Activated CD4-positive, alpha-beta memory T cell treated with anti-CD3 and anti-CD28 coated beads, Interleukin-2, amount 10 ng/mL, durations not matched to agents 7 days and 5 days (primary cell): ENCODE results near the gene CIART. TPM values are rescaled to one million over a fixed set of nuclear protein-coding genes. Genes with fewer than 3 reads are reported as not detected.
"Not testable (repeated sequence)": the region's sequence is repeated elsewhere in the genome, so short reads cannot be mapped to it uniquely, and the experiment has no call there.

Experiments used
- CTCF ChIA-PET: fragments of 350-600 bp; sonication (Branson Sonifier 250); formaldehyde crosslinking; loops from one replicate; lab custom pipeline; 2021; ENCODE audit warnings: antibody characterized with exemption, inconsistent platforms; lab: Charles Lee
- POLR2A ChIA-PET: fragments of 350-600 bp; sonication (Branson Sonifier 250); formaldehyde crosslinking; loops from one replicate; lab custom pipeline; 2021; ENCODE audit warnings: antibody characterized with exemption; lab: Charles Lee
- DNase-seq: peaks from one replicate; pipeline ENCODE4 v3.0.0-alpha.2; 2020
- H3K27ac Mint-ChIP-seq: one replicate; pipeline ENCODE4 v1.8.0; 2021; ENCODE audit warnings: mild to moderate bottlenecking, mixed read lengths
- H3K27me3 Mint-ChIP-seq: one replicate; pipeline ENCODE4 v1.8.0; 2021; ENCODE audit warnings: mixed read lengths
- H3K36me3 Mint-ChIP-seq: one replicate; pipeline ENCODE4 v1.8.0; 2021; ENCODE audit warnings: low read depth, mixed read lengths
- H3K4me1 Mint-ChIP-seq: one replicate; pipeline ENCODE4 v1.8.0; 2021; ENCODE audit warnings: mixed read lengths
- H3K4me3 Mint-ChIP-seq: one replicate; pipeline ENCODE4 v1.8.0; 2021; ENCODE audit warnings: mild to moderate bottlenecking, mixed read lengths
- H3K9me3 Mint-ChIP-seq: one replicate; pipeline ENCODE4 v1.8.0; 2021; ENCODE audit warnings: mixed read lengths
- total RNA-seq, 2 experiments: library from RNA; stranded (reverse); gene quantifications; one replicate each; pipeline ENCODE4 v1.2.3, GENCODE V29; 2021

Gene CIART
- total RNA-seq, 2 experiments from 2014 or later, result 1.5 to 1.7 TPM

DNA sequence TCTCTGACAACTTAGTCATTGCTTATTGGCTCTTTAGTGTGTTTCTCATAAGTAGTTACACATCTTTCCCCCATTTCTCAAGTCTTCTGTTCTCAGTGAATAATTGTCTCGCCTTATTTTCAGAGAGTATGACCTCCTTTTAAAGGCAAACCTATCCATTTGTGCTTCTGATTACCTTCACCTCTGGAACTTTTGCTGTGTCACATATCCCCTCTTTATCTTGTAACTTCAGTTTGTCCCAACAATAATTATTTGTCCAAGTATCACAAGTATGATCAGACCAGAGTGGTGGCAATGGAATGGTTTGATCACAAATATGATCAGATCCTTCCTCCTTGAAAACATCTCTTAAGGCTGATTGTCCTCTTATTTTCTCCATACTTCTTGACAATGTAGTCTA is 6.0 kb downstream of the CIART start:
- H3K4me1 Mint-ChIP-seq, result peaks cover 7% of the 10 kb centered on the region
- DNase-seq, result no peak
- ChIA-PET CTCF (interaction anchor here (0.6 kb wide), 1 partner anchor 32 kb away, joined by 4 read pairs; no protein-coding TSS in a partner anchor), POLR2A (no interaction called here)
- no peaks in the 10 kb centered on the region for H3K36me3 Mint-ChIP-seq
- no peak overlapping the region for H3K4me3 Mint-ChIP-seq
- H3K9me3 Mint-ChIP-seq, result no peaks in the 10 kb centered on the region
- H3K27me3 Mint-ChIP-seq, result no peaks in the 10 kb centered on the region
- H3K27ac Mint-ChIP-seq, result no peak overlapping the region

DNA sequence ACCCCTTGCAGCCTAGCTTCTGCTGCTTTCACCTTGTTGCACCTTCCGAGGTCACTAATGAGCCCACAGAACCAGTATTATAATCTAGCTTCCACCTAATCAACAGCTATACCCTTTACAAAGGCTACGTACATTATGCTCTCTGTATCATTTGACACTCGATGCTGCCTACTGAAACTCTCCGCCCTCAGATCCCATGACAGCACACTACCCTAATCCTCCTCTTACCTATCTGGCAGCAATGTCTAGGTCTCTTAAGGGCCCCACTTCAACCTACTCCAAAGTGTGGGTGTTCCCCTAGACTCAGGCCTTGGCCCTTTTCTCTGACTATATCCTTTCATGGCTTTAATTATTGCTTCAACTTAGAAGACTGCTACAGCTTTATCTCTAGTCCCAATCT is 6.5 kb downstream of the CIART start:
- no peak for DNase-seq
- POLR2A ChIA-PET, result no interaction called here
- CTCF ChIA-PET, result no interaction called here
- H3K27me3 Mint-ChIP-seq, result no peaks in the 10 kb centered on the region
- peaks cover 10% of the 10 kb centered on the region for H3K4me1 Mint-ChIP-seq
- H3K9me3 Mint-ChIP-seq, result no peaks in the 10 kb centered on the region
- H3K36me3 Mint-ChIP-seq, result no peaks in the 10 kb centered on the region
- no peak overlapping the region for H3K4me3 Mint-ChIP-seq
- no peak overlapping the region for H3K27ac Mint-ChIP-seq

DNA sequence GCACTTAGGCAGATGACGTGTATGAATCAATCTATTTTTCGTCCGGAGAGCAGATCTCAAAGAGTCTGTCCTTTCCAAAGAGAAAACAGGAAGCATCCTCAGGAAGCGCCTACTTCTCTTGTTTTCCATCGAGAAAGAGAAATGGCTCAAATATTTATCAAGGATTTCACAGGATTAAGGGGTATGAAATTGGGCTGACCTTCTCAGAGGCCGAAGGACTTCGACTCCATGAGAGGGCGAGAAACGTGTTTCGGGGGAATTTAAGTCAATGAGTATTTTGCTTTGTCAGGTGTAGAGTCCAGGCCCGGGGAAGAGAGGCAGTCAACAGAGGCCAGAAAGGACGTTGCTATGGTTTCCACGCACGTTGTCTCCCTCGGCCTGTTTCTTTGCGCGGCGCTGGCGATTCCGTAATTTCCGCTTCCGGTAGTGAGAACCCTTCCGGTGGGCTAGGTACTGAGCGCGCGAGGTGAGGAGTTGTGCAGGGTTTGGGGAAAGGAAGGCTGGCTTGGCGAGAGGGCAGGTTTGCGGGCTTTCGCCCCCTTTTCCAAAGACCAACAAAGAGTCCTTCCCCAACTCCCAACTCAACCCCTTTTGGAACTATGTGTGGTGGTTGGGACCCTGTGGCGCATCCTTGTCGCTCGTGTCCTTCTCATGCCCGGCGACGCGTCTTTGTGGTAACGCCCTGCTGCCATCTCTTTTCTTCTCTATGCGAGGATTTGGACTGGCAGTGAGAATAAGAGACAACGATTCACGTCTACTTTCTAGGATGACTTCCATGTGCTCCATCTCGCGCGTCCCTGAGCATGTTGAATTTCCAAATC is 11.3 kb downstream of the CIART start, which contains the start of gene MRPS21:
Gene MRPS21, plus strand, starts transcription at position 429 of the 821 bp plus-strand sequence. CDS start 506 bp downstream, outside the sequence.
- Mint-ChIP-seq H3K36me3 (peaks cover 28% of the 10 kb centered on the region), H3K27me3 (no peaks in the 10 kb centered on the region), H3K4me1 (peaks cover 35% of the 10 kb centered on the region), H3K4me3 (peak within 1 kb of the TSS; percentile 88), H3K27ac (peak within 1 kb of the TSS; percentile 79), H3K9me3 (no peaks in the 10 kb centered on the region)
- peak; percentile 90 for DNase-seq
- CTCF ChIA-PET, result no interaction called here
- POLR2A ChIA-PET, result no interaction called here

DNA sequence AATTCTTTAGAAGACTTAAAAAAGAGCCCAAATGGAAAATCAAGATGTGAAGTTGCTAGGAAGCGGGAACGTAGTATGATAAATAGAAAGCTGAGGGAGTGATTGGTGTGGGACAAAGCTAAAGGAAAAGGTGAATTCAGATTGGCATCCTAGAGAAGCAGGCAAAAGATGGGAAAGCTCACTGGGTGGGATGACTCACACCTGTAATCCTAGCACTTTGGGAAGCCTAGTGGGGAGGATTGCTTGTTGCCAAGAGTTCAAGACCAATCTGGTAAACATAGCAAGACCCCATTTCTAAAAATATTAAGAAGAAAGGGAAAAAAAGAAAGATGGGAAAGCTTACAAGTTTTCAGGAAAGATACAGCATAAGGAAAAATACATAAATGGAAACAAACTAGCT is 13.1 kb downstream of the CIART start:
- peaks cover 35% of the 10 kb centered on the region for H3K4me1 Mint-ChIP-seq
- POLR2A ChIA-PET, result interaction anchor here (1.9 kb wide), 1 partner anchor 26 kb away, joined by 5 read pairs; the partner anchor contains the start of gene APH1A
- H3K9me3 Mint-ChIP-seq, result no peaks in the 10 kb centered on the region
- peak overlapping the region; percentile 4 for H3K27ac Mint-ChIP-seq
- no peak for DNase-seq
- CTCF ChIA-PET, result interaction anchor here (0.7 to 1.0 kb wide), 2 partner anchors 60 to 265 kb away, joined by 3 to 4 read pairs; partner anchors contain the start of gene ANP32E
- H3K27me3 Mint-ChIP-seq, result no peaks in the 10 kb centered on the region
- no peak overlapping the region for H3K4me3 Mint-ChIP-seq
- H3K36me3 Mint-ChIP-seq, result peaks cover 38% of the 10 kb centered on the region

DNA sequence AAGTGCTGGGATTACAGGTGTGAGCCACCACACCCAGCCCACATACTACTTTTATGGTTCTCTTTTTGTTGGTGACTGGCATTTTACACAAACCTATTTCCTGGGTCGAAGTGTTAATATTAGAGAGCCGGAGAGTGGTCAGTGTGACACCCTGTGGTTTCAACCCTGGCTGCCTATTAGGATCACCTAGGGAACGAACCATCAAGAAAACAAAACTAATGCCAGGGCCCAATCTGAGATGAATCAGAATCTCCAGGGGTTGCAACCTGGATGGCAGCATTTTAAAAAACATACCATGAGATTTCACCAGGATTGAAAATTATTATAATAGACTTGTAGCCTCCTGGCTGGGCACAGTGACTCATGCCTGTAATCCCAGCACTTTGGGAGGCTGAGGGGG is 17.4 kb downstream of the CIART start:
- Mint-ChIP-seq H3K4me3 (no peak overlapping the region), H3K27me3 (no peaks in the 10 kb centered on the region), H3K36me3 (peaks cover 53% of the 10 kb centered on the region), H3K27ac (no peak overlapping the region), H3K9me3 (no peaks in the 10 kb centered on the region), H3K4me1 (peaks cover 23% of the 10 kb centered on the region)
- CTCF ChIA-PET, result interaction anchor here (0.6 kb wide), 1 partner anchor 722 kb away, joined by 4 read pairs; no protein-coding TSS in a partner anchor
- POLR2A ChIA-PET, result interaction anchor here (0.8 kb wide), 1 partner anchor 12 kb away, joined by 3 read pairs; no protein-coding TSS in a partner anchor
- no peak for DNase-seq

DNA sequence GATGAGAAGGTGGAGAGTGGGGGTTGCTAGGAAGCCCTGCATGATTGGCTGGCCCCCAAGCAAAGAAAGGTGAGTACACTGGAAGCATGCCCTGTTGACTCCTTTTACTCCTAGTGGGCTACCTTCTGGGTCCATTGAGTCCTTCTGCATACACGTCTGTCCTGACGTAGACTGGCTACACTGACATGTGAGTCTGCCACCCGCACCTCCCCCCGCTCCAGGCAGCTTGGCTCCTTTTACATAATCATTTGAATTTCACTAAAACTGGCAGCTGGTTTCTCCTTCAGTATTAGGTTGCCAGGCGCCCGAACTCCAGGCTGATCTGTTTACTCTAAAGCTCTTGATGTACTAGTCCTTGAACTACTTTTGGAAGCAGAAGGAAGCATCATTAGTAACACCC is 20.0 kb downstream of the CIART start:
- CTCF ChIA-PET, result interaction anchor here (0.9 kb wide), 1 partner anchor 46 kb away, joined by 3 read pairs; no protein-coding TSS in a partner anchor
- DNase-seq, result no peak
- H3K9me3 Mint-ChIP-seq, result no peaks in the 10 kb centered on the region
- H3K4me1 Mint-ChIP-seq, result peaks cover 8% of the 10 kb centered on the region
- H3K4me3 Mint-ChIP-seq, result no peak overlapping the region
- peaks cover 50% of the 10 kb centered on the region for H3K36me3 Mint-ChIP-seq
- POLR2A ChIA-PET, result interaction anchor here (1.0 kb wide), 1 partner anchor 15 kb away, joined by 3 read pairs; no protein-coding TSS in a partner anchor
- H3K27ac Mint-ChIP-seq, result no peak overlapping the region
- H3K27me3 Mint-ChIP-seq, result no peaks in the 10 kb centered on the region

DNA sequence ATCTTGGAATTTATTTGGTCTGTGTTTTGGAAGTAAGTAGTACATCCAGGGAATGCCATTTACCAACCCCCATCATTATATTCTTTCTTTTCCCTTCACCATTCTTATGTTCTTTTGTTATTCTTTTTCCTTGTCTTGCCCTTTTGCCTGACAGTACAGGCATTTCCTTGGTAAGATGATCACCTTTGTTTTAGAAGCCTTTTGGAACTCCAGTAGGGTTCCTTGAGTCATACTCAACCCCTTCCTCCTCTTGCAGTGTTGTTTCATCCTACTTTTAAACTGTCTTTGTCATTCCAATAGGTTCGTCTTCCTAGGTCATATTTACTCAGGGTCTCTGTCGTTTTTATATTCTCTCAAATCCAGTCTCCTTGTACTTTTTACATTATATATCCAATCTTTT is 20.5 kb downstream of the CIART start:
- peaks cover 5% of the 10 kb centered on the region for H3K4me1 Mint-ChIP-seq
- H3K27me3 Mint-ChIP-seq, result no peaks in the 10 kb centered on the region
- H3K27ac Mint-ChIP-seq, result no peak overlapping the region
- ChIA-PET CTCF (interaction anchor here (0.9 kb wide), 1 partner anchor 47 kb away, joined by 3 read pairs; no protein-coding TSS in a partner anchor), POLR2A (no interaction called here)
- no peaks in the 10 kb centered on the region for H3K9me3 Mint-ChIP-seq
- H3K36me3 Mint-ChIP-seq, result peaks cover 47% of the 10 kb centered on the region
- no peak overlapping the region for H3K4me3 Mint-ChIP-seq
- no peak for DNase-seq

DNA sequence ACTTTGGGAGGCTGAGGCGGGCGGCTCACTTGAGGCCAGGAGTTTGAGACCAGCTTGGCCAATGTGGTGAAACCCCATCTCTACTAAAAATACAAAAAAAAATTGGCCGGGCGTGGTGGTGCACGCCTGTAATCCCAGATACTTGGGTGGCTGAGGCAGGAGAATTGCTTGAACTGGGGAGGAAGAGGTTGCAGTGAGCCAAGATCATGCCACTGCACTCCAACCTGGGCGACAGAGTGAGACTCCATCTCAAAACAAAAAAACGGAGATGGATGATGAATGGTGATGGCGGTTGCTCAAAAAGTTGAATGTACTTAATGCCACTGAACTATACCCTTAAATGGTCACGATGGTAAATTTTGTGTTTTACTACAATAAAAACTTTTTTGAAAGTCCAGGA is 26.2 kb downstream of the CIART start:
- H3K4me1 Mint-ChIP-seq, POLR2A ChIA-PET, H3K9me3 Mint-ChIP-seq, DNase-seq, H3K27me3 Mint-ChIP-seq, H3K4me3 Mint-ChIP-seq, H3K27ac Mint-ChIP-seq: not testable (repeated sequence)
- H3K36me3 Mint-ChIP-seq, result peaks cover 25% of the 10 kb centered on the region
- CTCF ChIA-PET, result interaction anchor here (0.7 kb wide), 1 partner anchor 47 kb away, joined by 3 read pairs; no protein-coding TSS in a partner anchor

DNA sequence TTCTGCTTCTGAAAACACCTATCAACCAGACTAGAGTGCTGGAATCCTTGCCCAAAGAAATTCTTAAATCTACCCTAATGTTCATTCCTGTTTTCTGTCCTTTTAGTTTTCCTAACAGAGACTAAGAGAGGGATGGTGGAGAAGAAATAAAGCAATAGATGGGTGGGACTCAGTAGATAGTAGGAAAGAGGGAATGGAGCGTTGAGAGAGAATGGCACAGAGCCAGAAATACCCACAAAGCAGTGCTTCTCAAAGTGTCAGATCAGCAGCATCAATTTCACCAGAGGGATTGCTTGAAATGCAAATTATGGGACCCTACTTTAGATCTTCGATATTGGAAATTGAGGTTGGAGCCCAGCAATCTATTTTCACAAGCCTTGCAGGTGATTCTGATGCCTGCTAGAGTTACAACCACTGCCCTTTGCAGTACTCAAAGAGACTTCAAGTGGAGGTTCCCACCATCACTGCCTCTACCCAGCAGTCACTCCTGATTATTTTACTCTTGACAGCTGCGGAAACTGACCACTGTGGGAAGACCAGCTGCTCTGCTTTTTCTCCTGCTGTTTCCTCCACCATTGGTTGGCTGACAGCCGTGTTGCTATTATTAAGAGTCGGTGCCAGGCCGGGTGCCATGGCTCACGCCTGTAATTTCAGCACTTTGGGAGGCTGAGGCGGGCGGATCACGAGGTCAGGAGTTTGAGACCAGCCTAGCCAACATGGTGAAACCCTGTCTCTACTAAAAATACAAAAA is 27.6 kb downstream of the CIART start:
- no peaks in the 10 kb centered on the region for H3K4me1 Mint-ChIP-seq
- H3K27me3 Mint-ChIP-seq, result no peaks in the 10 kb centered on the region
- no peaks in the 10 kb centered on the region for H3K9me3 Mint-ChIP-seq
- ChIA-PET POLR2A (no interaction called here), CTCF (no interaction called here)
- H3K36me3 Mint-ChIP-seq, result peaks cover 23% of the 10 kb centered on the region
- no peak overlapping the region for H3K4me3 Mint-ChIP-seq
- no peak overlapping the region for H3K27ac Mint-ChIP-seq
- DNase-seq, result no peak

DNA sequence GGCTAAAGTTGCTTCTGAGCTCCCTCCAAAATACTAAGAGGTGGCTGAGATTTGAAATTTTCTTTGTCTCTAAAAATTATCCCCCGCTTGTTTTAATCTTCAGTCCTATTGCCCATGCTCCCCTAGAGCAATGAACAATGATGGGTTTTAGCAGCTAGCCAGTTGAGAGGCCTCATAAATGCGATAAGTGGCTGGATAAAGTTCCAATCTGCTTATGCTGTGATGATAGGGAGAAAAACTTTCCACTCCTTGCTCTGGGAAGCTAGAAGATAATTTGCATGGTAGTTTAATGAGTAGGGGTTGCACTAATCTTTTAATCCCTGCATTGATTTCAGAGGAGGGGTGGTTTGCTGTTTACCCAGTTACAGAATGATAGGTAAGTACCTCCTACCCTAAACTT is 29.4 kb downstream of the CIART start:
- Mint-ChIP-seq H3K9me3 (no peaks in the 10 kb centered on the region), H3K36me3 (peaks cover 12% of the 10 kb centered on the region), H3K27ac (no peak overlapping the region), H3K4me1 (no peaks in the 10 kb centered on the region), H3K4me3 (no peak overlapping the region), H3K27me3 (no peaks in the 10 kb centered on the region)
- DNase-seq, result no peak
- ChIA-PET POLR2A (interaction anchor here (1.1 kb wide), 2 partner anchors 11 to 44 kb away, joined by 3 read pairs; no protein-coding TSS in a partner anchor), CTCF (interaction anchor here (0.6 to 1.5 kb wide), 2 partner anchors 56 to 206 kb away, joined by 3 to 4 read pairs; no protein-coding TSS in a partner anchor)

DNA sequence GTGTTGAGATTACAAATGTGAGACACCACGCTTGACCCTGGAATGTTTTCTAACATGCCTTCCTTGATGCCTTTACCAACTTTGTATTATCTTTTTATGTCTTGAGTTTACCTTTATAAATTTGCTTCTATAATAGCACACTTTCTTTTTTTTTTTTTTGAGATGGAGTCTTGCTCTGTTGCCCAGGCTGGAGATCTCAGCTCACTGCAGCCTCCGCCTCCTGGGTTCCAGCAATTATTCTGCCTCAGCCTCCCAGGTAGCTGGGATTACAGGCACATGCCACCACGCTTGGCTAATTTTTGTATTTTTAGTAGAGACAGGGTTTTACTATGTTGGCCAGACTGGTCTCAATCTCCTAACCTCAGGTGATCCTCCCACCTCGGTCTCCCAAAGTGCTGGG is 32.3 kb downstream of the CIART start:
- H3K27me3 Mint-ChIP-seq, CTCF ChIA-PET, H3K27ac Mint-ChIP-seq, H3K4me1 Mint-ChIP-seq, H3K9me3 Mint-ChIP-seq, DNase-seq, H3K4me3 Mint-ChIP-seq, H3K36me3 Mint-ChIP-seq: not testable (repeated sequence)
- POLR2A ChIA-PET, result interaction anchor here (1.1 kb wide), 1 partner anchor 16 kb away, joined by 3 read pairs; no protein-coding TSS in a partner anchor

DNA sequence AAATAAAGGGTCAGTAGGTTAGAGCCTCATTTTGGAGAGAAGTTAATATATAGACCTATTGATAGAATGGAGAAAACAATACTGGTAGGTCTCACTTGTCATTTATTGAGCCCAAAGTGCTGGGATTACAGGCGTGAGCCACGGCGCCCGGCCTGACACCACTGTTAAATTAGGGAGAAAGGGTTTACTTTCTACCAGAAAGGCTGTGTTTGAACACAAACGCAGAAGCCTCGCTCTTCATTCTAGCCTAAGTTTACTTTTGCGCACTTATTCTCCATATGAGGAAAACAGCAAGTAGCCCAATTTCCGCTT is 38.3 kb downstream of the CIART start:
- Mint-ChIP-seq H3K4me3 (peak overlapping the region; percentile 98), H3K9me3 (no peaks in the 10 kb centered on the region), H3K27ac (peak overlapping the region; percentile 96), H3K36me3 (peaks cover 23% of the 10 kb centered on the region), H3K27me3 (no peaks in the 10 kb centered on the region), H3K4me1 (peaks cover 23% of the 10 kb centered on the region)
- DNase-seq, result no peak
- ChIA-PET CTCF (interaction anchor here (0.7 kb wide), 2 partner anchors 65 to 196 kb away, joined by 3 to 4 read pairs; no protein-coding TSS in a partner anchor), POLR2A (interaction anchor here (0.7 to 2.7 kb wide), 4 partner anchors 44 to 167 kb away, joined by 3 to 13 read pairs (median 7); partner anchors contain the start of genes APH1A, RPRD2 and TARS2)
